Measurements from ENCODE around the gene FAM98C. TPM values are rescaled to one million over a fixed set of nuclear protein-coding genes. Genes with fewer than 3 reads are reported as not detected.
"Not testable (repeated sequence)": the region's sequence is repeated elsewhere in the genome, so short reads cannot be mapped to it uniquely, and the experiment has no call there.

Gene FAM98C
- total RNA-seq, 1 donor from 2014 or later: 33.2 TPM

DNA sequence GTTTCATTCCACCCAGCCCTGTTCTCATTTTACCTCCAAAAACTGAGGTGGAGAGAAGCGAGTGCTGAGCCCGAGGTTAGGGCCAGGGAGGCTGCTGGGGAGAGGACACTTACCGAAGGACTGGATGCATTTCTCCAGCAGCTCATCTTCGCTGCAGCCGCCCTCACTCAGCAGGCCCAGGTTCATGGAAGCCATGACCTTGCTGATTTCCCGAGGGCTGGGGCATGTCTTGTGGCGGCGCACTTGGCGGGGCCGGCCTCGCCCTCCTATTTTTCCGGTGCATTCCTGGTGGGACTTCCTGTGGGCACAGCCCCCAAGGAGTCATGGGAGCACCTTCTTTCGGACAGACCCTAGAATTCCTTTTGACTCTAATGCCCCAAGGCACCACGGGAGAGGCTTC lies 19.0 kb downstream of the FAM98C start:
- intact Hi-C loops (cut with micrococcal nuclease): no loop called here

DNA sequence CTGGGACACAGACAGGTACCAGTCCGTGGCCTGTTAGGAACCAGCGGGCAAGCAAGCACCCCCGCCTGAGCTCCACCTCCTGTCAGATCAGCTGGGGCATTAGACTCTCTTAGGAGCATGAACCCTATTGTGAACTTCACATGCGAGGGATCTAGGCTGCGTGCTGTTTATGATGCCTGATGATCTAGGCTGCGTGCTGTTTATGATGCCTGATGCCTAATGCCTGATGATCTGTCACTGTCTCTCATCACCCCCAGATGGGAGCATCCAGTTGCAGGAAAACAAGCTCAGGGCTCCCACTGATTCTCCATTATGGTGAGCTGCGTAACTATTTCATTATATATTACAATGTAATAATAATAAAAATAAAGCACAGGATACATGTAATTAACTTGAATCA lies 19.5 kb downstream of the FAM98C start:
- intact Hi-C loops (cut with micrococcal nuclease): no loop called here

DNA sequence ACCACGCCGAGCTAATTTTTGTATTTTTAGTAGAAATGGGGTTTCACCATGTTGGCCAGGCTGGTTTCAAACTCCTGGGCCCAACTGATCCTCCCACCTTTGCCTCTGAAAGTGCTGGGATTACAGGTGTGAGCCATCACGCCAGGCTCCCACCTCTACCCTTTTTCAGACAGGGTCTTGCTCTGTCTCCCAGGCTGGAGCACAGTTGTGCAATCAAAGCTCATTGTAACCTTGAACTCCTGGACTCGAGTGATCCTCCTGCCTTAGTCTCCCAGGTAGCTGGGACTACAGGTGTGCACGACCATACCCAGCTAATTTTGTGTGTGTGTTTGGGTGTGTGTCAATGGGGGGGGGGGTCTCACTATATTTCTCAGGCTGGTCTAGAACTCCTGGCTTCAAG lies 21.4 kb downstream of the FAM98C start:
- intact Hi-C loops (cut with micrococcal nuclease): no loop called here

DNA sequence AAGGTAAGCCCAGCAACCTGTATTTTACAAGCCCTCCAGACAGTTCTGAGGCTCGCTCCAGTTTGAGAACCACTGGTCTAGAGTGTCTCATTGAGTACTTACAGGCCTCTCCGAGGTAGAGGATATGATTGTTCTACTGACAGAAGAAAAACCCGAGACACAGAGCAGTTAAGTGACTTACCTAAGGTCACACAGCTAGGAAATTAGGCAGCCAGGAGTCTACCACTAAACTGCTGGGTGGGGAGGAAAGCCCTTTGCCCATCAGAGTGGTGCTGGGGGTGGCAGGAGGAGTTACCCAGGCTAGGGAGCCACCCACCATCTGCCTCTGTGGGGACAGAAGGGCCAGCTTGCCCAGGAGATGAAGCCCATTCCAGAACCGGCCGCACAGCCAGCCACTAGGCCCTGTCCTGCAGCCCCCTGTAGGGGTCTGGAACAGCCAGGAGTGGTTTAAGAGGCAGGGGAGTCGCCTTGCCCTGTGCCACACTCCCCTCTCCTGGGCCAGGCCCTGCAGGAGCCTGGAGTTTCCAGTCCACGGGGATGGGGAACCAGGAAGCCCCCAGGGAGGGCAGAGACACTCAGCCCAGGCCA lies 22.4 kb downstream of the FAM98C start:
- intact Hi-C loops (cut with micrococcal nuclease): no loop called here

DNA sequence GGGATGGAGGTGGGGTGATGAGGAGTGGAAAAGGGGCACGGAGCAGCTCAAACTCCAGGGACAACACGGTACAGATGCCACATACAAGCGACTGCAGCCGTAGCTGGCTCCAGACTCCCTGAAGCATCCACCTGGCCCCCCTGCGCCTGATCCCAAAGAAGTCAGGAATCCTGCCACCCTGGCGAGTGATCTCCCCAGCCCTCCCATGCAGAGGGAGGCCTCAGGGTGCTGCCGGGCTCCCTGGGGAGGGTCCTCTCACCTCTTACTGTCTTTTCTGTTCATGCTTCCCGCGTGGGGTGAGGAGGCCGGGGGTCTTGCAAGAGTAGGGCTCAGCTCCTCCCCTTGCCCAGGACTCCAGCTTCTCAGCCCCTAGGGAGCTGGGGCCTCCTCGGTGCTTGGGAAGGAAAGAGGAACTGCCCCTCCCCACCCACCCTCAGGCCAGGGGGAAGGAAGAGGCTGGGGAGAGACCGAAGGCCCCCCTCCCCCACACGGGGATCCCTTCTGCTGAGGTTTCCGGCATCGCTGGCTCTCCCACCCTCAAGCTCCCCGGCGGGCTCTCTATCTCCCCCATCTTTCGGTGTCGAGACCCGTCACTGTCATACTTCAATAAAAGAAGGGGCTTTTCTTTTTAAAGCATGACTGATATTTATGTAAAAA lies 23.0 kb downstream of the FAM98C start, which contains the start of gene RASGRP4:
RASGRP4 (minus strand) TSS at position 410 of the 657 bp plus-strand sequence; CDS start at position 282, 128 bp downstream.
- intact Hi-C loops (cut with micrococcal nuclease): no loop called here

DNA sequence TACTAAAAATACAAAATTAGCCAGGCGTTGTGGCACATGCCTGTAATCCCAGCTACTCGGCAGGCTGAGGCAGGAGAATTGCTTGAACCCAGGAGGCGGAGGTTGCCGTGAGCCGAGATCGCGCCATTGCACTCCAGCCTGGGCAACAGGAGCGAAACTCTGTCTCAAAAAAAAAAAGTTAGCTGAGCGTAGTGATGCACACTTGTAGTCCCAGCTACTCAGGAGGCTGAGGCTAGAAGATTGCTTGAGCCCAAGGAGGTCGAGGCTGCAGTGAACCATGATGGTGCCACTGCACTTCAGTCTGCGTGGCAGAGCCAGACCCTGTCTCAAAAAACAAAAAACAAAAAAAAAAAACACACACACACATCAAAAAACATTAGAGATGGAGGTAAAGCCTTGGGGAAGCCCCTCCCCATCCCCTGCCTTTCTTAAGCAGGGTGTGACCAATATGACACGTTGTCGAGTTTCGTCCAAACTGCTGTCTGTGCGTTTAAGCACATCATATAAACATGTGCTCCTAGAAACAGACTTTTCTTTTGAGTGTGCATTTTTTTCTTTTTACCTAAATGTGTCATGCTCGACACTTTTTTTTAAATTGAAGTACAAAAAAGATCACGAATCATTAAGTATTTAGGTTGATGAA lies 24.3 kb downstream of the FAM98C start:
- intact Hi-C loops (cut with micrococcal nuclease): not testable (repeated sequence)

DNA sequence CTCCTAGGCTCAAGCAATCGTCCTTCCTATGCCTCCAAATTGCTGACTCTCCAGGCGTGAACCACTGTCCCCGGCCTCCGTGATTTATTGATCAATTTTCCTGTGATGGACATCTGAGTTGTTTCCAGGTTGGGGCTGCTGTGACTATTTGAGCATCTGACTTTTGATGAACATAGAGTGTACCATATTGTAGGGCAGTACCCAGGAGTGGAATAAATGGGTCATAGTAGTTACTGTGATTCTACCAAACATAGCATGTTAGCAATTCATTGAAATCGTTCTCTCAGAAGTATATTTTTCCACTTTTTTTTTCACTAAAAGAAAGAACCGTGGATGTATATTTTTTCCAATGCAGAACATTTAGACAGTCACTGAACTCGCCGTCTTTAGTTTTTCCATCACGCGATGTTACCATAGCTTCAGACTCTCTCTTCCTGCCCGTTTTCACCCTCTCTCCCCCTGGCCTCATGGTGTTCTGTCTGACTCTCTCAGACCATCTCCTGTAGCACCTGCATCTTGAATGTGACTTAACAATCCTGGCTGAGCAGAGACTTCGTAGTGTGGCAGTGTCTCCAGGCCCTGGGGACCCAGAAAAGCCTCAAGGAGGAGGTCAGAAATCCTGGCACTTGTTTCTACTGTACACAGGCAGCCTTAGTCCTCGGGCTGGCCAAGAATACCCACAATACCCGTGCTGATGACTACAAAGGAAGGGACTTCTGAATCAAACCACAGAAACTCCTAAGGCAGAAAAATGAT lies 26.3 kb downstream of the FAM98C start:
- intact Hi-C loops (cut with micrococcal nuclease): no loop called here

DNA sequence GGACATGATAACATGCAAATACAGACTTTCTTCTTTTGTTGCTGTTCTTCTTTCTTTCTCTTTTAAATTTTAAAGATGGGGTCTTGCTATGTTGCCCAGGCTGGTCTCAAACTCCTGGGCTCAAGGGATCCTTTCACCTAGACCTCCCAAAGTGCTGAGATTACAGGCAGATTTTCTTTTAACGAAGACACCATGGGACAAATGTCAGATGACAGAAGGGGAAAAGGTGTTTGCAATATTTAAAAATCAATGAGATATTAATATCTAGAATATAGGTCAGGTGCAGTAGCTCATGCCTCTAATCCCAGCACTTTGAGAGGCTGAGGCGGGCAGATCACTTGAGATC lies 26.9 kb downstream of the FAM98C start:
- intact Hi-C loops (cut with micrococcal nuclease): no loop called here

DNA sequence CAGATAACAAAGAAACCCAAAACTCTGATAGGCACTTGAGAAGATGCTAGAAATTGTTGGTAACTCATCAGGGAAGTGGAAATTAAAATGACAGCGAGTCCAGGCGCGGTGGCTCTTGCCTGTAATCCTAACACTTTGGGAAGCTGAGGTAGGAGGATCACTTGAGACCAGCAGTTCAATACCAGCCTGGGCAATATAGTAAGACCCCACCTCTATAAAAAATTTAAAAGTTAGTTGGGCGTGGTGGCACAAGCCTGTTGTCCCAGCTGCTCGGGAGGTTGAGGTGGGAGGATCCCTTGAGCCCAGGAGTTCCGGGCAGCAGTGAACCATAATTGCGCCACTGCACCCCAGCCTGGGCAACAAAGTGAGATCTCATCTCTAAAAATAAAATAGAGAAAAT lies 28.0 kb downstream of the FAM98C start:
- intact Hi-C loops (cut with micrococcal nuclease): no loop called here

DNA sequence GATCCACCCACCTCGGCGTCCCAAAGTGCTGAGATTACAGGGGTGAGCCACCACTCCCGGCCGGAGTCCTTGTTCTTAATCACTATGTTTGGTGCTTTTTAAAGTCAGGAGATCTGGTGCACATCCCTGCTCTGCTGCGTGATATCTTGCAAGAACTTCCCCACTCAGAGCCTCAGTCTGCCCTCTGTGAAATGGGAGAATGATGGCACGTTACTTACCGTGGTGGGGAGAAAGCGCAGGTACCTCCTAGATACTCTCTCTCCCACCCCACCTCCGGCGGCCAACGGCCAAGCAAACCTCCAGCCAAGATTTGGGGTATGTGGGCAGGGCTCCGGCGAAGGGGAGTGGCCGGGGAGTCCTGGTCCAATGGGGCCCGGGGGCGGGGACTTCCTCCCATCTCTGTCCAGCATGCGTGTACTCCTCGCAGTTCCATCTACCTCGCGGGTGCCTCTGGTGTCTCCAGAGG lies 30.4 kb downstream of the FAM98C start, which contains the start of gene RYR1:
RYR1 (plus strand) TSS at position 424 of the 466 bp plus-strand sequence. CDS start 139 bp downstream, outside the sequence.
- intact Hi-C loops (cut with micrococcal nuclease): no loop called here

DNA sequence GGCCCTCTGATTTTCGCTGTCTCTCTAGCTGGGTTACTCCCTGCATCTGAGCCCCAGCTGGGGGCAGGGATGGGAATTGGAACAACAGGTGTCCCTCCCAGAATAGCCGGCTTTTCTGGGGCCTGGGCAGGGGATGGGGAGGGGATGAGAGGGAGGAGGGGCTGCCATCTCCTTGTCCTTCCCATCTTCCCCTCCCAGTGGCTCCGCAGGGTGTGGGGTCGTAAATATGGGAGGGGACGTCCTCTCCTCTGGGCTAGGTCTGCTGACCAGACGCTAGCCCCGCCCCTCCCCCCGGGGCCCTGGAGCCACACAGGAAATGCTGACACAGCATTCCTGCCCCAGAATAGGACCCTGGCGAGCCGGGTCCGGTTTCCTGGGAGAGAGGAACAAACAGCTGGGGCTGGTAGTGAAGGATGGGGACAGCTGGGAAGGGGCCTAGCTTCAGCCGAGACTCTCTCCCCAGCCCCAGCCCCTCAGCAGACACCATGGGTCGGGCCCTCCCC lies 31.7 kb downstream of the FAM98C start:
- intact Hi-C loops (cut with micrococcal nuclease): no loop called here

DNA sequence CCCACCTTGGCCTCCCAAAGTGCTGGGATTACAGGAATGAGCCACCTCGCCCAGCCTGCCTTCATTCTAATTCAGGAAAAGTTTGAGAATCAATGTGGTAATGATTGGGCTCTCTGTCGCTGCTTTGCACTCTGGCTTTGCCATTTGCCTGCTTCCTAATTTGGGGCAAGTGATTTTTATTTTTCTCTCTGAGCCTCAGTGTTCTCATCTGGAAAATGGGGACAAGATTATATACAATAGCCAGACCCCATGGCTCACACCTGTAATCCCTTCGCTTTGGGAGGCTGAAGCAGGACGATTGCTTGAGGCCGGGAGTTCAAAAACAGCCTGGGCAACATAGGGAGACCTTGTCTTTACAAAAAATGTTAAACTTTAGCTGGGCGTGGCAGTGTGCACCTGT lies 34.4 kb downstream of the FAM98C start:
- intact Hi-C loops (cut with micrococcal nuclease): no loop called here

DNA sequence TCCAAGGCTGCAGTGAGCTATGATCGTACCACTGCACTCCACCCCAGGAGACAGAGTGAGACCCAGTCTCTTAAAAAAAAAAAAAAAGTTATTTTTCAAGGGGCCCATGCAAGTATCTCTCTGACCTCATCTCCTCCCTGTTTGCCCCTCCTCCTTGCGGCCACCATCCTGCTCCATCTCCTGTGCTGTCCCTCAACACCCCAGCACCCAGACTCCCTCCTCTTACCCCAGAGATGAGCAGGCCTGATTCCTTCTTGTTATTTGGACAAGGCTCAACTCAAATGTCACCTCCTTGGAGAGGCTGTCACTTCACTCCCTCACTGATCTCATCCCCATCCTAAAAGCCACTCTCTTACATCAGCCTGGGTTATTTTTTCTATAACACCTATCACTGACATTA lies 35.0 kb downstream of the FAM98C start:
- intact Hi-C loops (cut with micrococcal nuclease): no loop called here

DNA sequence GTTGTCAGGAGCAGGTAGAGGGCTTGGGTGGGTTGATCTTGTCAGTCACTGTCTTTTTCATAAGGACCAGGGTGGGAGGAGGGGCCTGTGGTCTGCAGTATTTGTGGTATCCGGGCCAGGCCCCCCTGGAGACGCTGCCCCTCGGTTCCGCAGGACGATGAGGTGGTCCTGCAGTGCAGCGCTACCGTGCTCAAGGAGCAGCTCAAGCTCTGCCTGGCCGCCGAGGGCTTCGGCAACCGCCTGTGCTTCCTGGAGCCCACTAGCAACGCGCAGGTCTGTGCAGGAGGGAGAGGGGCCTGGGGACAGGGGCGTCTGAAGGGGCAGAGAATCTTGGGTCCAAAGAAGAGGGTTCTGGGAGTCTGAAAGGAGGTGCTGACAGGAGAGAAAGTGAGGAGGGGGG lies 37.7 kb downstream of the FAM98C start:
- intact Hi-C loops (cut with micrococcal nuclease): loop anchor here (2.0 kb wide), 1 partner anchor 38 kb away; the partner anchor contains the start of gene FAM98C

DNA sequence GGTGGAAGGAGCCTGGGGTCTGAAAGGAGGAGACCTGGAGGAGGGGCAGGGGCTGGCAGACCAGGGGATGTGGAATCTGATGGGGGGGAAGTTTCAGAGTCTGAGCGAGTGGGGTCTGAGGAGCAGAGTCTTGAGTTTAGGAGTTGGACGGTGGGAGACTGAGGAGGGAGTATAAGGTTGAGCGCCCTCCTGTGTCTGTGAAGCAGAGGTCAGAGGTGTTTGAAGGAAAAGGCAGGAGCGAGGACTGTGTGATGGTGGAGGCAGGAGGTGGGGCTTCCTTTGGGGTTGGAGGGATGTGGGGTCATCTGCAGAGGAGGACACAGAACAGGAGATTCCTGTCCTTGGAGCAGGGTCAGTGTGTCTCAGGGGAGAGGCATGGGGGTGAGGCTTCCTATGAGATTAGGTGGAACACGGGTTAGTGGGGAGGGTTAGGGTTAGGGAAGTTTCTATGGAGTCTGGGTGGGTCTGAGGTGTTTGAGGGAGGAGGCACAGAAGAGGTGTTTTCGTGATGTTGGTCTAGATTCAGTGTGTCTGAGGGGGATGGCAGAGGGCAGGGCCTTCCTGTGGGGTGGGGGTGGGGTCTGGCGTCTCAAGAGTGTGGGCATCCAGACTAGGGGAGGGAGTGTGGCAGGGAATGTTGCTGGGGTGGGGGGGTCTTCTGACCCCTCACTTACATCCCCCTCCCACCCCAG lies 38.9 kb downstream of the FAM98C start:
- intact Hi-C loops (cut with micrococcal nuclease): loop anchor here (2.0 kb wide), 1 partner anchor 39 kb away; the partner anchor contains the start of gene FAM98C

DNA sequence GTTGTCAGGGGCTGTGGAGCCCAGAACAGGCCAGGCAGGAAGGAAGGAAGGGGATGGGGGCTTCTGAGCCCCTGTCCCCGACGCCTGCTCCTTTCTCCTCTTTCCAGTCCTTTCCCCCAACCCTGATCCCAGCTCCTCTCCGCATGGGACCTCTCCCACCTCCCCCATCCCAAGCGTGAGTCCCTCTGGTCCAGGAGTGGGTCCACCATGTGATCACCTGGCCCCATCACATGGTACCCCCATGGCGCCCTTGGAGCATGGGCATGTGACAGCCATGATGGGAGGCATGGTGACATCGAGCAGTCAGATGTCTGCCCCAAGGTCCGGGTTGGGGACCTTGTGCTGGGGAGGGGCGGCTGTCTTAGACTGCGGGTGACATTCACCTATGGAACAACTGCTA lies 39.8 kb downstream of the FAM98C start:
- intact Hi-C loops (cut with micrococcal nuclease): no loop called here

DNA sequence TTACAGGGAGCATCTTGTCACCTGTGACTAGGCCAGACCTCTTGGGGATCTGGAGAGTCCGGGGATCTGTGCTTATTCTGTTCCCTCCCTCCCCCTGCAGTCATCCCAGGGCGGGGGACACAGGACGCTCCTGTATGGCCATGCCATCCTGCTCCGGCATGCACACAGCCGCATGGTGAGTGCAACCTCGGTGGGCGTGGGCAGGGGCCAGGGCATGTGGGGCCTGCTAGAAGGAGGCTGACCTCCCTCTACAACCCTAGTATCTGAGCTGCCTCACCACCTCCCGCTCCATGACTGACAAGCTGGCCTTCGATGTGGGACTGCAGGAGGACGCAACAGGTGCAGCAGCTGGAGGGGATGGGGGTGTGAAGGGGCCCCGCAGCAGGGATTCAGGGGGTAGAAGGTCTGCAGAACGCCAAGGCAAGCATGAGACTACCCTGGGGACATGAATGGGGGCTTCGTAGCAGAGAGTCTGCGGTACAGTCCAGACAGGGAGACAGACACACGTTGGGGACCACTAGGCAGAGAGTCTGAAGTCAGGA lies 40.6 kb downstream of the FAM98C start:
- intact Hi-C loops (cut with micrococcal nuclease): no loop called here

DNA sequence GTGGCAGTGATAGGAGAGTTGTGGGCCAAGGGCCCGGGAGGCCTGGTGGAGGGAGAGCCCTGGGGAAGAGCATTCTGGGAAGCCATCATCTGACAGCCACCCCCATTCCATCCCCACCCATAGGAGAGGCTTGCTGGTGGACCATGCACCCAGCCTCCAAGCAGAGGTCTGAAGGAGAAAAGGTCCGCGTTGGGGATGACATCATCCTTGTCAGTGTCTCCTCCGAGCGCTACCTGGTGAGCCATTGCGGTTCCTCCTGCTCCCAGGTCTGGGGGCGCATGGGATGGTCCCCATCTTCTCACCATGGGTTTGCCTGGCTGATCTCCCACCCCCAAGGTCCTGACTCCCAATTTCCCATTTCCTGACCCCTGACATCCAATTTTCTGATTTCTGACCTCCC lies 41.1 kb downstream of the FAM98C start:
- intact Hi-C loops (cut with micrococcal nuclease): no loop called here

DNA sequence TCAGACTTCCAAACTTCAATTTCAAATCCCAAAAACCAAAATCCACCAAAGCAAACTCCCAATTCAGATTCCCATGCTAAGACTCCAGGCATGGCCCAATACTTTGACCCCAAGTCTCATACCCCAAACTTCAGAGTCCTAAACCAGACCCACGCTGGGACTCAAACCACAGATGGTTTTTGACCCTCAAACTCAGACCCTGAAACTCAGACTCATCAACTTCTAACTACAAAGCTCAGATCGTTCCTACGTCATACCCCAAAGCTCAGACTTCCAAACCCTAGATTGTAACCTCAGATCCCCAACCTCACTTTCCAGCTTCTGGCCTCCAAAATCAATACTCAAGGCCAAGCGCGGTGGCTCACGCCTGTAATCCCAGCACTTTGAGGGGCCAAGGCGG lies 42.5 kb downstream of the FAM98C start:
- intact Hi-C loops (cut with micrococcal nuclease): no loop called here

DNA sequence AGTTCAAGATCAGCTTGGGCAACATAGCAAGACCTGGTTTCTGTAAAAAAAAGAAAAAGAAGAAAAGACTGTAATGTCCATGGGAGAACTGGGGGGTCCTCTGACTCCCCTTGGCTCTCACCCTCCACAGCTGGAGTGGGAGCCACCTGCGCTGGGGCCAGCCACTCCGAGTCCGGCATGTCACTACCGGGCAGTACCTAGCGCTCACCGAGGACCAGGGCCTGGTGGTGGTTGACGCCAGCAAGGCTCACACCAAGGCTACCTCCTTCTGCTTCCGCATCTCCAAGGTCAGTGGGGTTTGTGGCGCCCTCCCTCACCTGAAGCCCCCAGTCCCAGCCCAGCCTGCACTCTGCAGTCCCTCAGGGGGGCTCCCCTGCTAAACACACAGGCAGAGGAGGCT lies 45.3 kb downstream of the FAM98C start:
- intact Hi-C loops (cut with micrococcal nuclease): no loop called here

DNA sequence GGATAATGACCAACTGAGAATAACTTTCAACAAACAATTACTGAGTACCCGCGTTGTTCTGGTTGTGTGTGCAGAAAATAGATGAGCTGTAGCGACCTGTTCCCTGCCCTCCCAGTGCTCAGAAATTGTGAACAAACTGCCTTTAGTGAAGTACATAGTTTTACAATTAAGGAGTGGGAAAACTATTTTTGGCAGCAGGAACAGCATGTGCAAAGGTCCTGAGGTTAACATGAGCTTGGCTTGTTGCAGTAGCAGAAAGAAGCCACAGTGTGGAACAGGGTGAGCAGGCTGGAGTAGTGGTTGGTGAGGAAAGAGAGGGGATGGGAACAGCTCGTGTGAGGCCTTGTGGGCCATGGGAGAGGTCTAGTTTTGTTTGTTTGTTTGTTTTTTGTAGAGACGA lies 46.6 kb downstream of the FAM98C start:
- intact Hi-C loops (cut with micrococcal nuclease): no loop called here

Data from T-helper 1 cell treated with Interleukin-12 subunit alpha and Interleukin-12 subunit beta and Interleukin-4 antibody, amounts not matched to agents 30 ng/mL and 1 ng/mL, for 36 hours (primary cell).